Transverse colon (tissue), 4 donors: ENCODE results near the gene CIPC. TPM values are rescaled to one million over a fixed set of nuclear protein-coding genes. Genes with fewer than 3 reads are reported as not detected.
A peak's percentile ranks its signal among the peaks of the same experiment; 100 is the strongest.

ENCODE experiments used
- DNase-seq: peaks from one replicate; pipeline ENCODE4 v3.0.0-alpha.2; 2019
- H3K27ac ChIP-seq, 4 donors: fragments of 200-600 bp; sonication (generic); 2 replicates each; pipeline ENCODE4 v1.5.1; 2016 to 2018; ENCODE audit warnings: inconsistent platforms in 4 of 4
- H3K27me3 ChIP-seq: fragments of 200-600 bp; sonication (generic); 2 replicates; pipeline ENCODE4 v1.5.1; 2017; ENCODE audit warnings: inconsistent platforms
- H3K36me3 ChIP-seq, 4 donors: fragments of 200-600 bp; sonication (generic); 2 replicates each; pipeline ENCODE4 v1.5.1; 2017 to 2019; ENCODE audit warnings: inconsistent platforms in 4 of 4
- H3K4me1 ChIP-seq, 4 donors: fragments of 200-600 bp; sonication (generic); 2 replicates each; pipeline ENCODE4 v1.5.1; 2017 to 2020; ENCODE audit warnings: inconsistent platforms in 4 of 4
- H3K4me3 ChIP-seq, 4 donors: fragments of 200-600 bp; sonication (generic); 1 replicate in 1 of 4; 2 replicates in 3 of 4; pipeline versions ENCODE4 v1.5.1 to v1.6.1; 2017 to 2019; ENCODE audit warnings: inconsistent platforms in 4 of 4
- H3K9me3 ChIP-seq, 2 donors: fragments of 200-600 bp; sonication (generic); 2 replicates each; pipeline ENCODE4 v1.5.1; 2017 to 2019; ENCODE audit warnings: inconsistent platforms in 2 of 2
- EP300 ChIP-seq: sonication (generic); formaldehyde crosslinking; IDR thresholded peaks from one replicate; pipeline ENCODE4 v1.6.1; 2017; ENCODE audit warnings: antibody characterized with exemption, low read depth
- POLR2A ChIP-seq: fragments of 450-650 bp; IDR thresholded peaks from one replicate; pipeline ENCODE4 v1.6.1; 2016; ENCODE audit warnings: antibody characterized with exemption, mild to moderate bottlenecking, moderate library complexity
- POLR2AphosphoS5 ChIP-seq, 3 donors: sonication (generic); formaldehyde crosslinking; IDR thresholded peaks; one replicate each; pipeline ENCODE4 v1.6.1; 2016; ENCODE audit warnings: antibody characterized with exemption in 3 of 3
- WGBS, 2 donors: methylation state at CpG; one replicate each; pipeline ENCODE4 v1.1.5; 2018; ENCODE audit warnings: low coverage in 1 of 2; 5-methylcytosine and 5-hydroxymethylcytosine counted together
- in situ Hi-C, 4 donors: fragments of 200-750 bp; cut with MboI; loops; one replicate each; pipeline versions ENCODE4 v1.15.0 to v1.15.1; 2017; ENCODE audit warnings: low sequenced_read_pairs in 3 of 4, low pct_ligation_motif_present in 1 of 4, low pct_unique_long_range_greater_than_20kb in 1 of 4
- intact Hi-C: fragments of 100-400 bp; cut with DNase I; formaldehyde crosslinking; loops from one replicate; pipeline ENCODE4 v1.15.1; 2023; ENCODE audit warnings: low total_unique reads
- total RNA-seq, 4 donors: library from RNA; depleted of rRNA; stranded (reverse); fragments of >200 nt; gene quantifications; one replicate each; pipeline ENCODE4 v1.1.0, GENCODE V29; 2016
- TF ChIP-seq, protein P1 (sequence below), 5 experiments: fragments of 200-600 bp in 3 of 5; fragments of 450-650 bp in 2 of 5; sonication (generic) in 3 of 5; IDR thresholded peaks; 1 replicate in 2 of 5; 2 replicates in 3 of 5; pipeline ENCODE4 v1.5.1; 2016 to 2017; ENCODE audit warnings: antibody characterized with exemption in 5 of 5, inconsistent platforms in 3 of 5, mild to moderate bottlenecking in 2 of 5, moderate library complexity in 1 of 5

The CIPC gene
- total RNA-seq, 4 donors from 2014 or later = 30.8 to 97.1 (median 67.8) TPM

DNA sequence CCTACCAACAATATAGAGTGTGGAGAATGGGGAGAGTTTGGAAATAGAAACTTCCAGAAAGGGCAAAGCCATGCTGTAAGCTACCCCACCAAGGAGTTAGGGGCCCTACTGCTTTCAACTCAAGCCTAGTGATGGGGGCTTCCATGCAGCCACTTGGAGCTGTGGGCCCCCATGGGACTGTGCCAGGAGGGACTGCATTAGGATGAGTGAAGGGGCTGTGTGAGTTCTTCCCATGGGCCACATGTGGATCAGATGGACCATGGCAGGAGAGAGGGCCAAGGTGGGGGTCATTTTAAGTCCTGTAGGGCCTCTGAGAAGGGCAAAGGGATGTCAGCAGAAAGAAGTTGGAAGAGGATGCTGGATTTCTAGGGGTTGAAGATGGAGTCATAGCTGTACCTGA is 23.1 kb upstream of the CIPC start:
- intact Hi-C loops = no loop called here
- in situ Hi-C loops = no loop called here
- no peaks in the 10 kb centered on the region for H3K36me3 ChIP-seq
- peak overlapping the region; percentile 54 to 86 (median 84) for H3K27ac ChIP-seq
- peaks cover 2 to 27% (median 4%) of the 10 kb centered on the region in 4 donors for H3K4me1 ChIP-seq
- no peak overlapping the region for H3K4me3 ChIP-seq
- TF ChIP-seq, protein P1, sequence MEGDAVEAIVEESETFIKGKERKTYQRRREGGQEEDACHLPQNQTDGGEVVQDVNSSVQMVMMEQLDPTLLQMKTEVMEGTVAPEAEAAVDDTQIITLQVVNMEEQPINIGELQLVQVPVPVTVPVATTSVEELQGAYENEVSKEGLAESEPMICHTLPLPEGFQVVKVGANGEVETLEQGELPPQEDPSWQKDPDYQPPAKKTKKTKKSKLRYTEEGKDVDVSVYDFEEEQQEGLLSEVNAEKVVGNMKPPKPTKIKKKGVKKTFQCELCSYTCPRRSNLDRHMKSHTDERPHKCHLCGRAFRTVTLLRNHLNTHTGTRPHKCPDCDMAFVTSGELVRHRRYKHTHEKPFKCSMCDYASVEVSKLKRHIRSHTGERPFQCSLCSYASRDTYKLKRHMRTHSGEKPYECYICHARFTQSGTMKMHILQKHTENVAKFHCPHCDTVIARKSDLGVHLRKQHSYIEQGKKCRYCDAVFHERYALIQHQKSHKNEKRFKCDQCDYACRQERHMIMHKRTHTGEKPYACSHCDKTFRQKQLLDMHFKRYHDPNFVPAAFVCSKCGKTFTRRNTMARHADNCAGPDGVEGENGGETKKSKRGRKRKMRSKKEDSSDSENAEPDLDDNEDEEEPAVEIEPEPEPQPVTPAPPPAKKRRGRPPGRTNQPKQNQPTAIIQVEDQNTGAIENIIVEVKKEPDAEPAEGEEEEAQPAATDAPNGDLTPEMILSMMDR (IDR thresholded peaks at IDR 0.05) = no peak
- TF ChIP-seq POLR2AphosphoS5 (IDR thresholded peaks at IDR 0.05) = no peak
- no peak for TF ChIP-seq POLR2A
- no peak for TF ChIP-seq EP300
- no peaks in the 10 kb centered on the region for H3K9me3 ChIP-seq
- no peak for DNase-seq
- H3K27me3 ChIP-seq = no peaks in the 10 kb centered on the region

DNA sequence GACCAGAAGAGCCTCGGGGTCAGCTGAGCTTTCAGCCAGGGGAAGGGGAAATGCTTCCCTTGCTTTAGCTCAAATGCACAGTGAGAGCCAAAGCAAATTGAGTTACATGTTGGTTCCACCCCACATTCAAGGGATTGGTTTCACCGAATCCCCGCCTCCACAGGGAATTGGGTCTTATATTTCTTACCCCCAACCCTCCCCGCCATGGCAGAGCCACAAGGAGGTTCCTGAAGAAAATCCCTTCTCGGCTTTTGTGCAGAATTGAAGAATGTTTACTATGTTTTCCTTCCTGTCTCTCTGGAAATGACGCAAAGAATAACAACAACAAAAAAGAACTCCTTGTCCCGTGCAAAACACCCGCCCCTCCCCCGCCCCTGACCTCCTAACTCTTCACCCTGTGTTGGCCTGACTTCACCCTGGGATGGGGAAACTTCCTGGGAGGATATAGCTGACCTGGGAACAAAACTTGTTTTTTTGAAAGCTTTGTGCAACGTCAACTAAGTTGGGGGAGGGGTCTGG is 21.9 kb upstream of the CIPC start:
- peak overlapping the region in 1 of 4 donors; percentile 8 for H3K4me3 ChIP-seq
- WGBS, 2 donors = 61 to 62% methylated on average over 6 to 10 of the region's 10 CpGs

DNA sequence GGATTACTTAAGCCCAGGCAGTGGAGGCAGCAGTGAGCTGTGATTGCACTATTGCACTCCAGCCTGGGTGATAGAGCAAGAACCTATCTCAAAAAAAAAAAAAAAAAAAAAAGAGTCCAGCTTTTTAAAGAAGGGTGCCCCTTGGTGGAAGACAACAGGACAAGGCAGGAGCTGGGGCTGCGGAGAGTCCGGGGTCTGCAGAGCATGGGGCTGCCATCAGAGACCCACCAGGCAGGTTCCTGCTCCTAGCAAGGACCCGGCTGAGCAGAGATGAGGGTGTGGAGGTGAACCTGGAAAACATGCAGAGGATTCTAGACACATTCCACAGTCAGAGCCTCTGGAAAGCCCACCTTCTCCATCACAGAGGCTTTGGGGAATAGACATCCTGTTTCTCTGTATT is 21.0 kb upstream of the CIPC start:
- intact Hi-C loops = no loop called here
- in situ Hi-C loops = no loop called here
- TF ChIP-seq EP300 (no peak), POLR2AphosphoS5 (IDR thresholded peaks at IDR 0.05) (no peak), POLR2A (no peak)
- TF ChIP-seq, protein P1 (IDR thresholded peaks at IDR 0.05) = no peak
- peaks cover 0 to 19% (median 1%) of the 10 kb centered on the region in 4 donors for H3K4me1 ChIP-seq
- WGBS, 2 donors = 90 to 96% methylated on average over 3 of the region's 3 CpGs
- no peaks in the 10 kb centered on the region for H3K27me3 ChIP-seq
- no peak for DNase-seq
- H3K9me3 ChIP-seq = no peaks in the 10 kb centered on the region
- peak overlapping the region; percentile 67 to 81 (median 77) for H3K27ac ChIP-seq
- H3K36me3 ChIP-seq = no peaks in the 10 kb centered on the region
- no peak overlapping the region for H3K4me3 ChIP-seq

More for the DNA sequence above, 21.9 kb upstream of the CIPC start:
- intact Hi-C loops (no loop called here), in situ Hi-C loops (no loop called here)
- Histone ChIP-seq H3K4me1 (peaks cover 0 to 19% (median 1%) of the 10 kb centered on the region in 4 donors), H3K27me3 (no peaks in the 10 kb centered on the region), H3K36me3 (no peaks in the 10 kb centered on the region), H3K27ac (peak overlapping the region; percentile 67 to 86 (median 84)), H3K9me3 (no peaks in the 10 kb centered on the region)
- TF ChIP-seq EP300 (peak; percentile 92), POLR2A (peak; percentile 61), POLR2AphosphoS5 (IDR thresholded peaks at IDR 0.05) (peak in 2 of 3 donors; percentile 70 to 77)
- TF ChIP-seq, protein P1 (IDR thresholded peaks at IDR 0.05) = no peak
- peak; percentile 65 for DNase-seq

DNA sequence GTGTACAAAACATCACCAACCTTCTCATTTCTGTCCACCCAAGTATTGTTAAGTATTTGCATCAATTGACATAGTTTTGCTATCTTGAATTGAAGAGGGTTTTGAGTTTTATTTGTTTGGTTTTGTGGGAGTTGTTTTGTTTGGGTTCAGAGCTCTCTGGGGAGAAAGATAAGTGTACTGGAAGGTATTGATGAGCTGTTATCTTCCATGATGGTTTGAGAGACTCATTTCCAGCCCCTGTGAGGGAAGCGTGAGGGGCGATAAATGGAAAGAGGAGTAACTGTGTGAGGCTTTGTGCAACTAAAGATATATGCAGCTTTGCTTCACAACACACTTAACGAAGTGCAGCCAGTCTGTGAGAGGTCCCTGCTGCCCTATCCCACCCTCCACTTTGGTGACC is 15.7 kb upstream of the CIPC start:
- Histone ChIP-seq H3K27me3 (no peaks in the 10 kb centered on the region), H3K4me1 (peaks cover 0 to 4% (median 0%) of the 10 kb centered on the region in 4 donors), H3K36me3 (no peaks in the 10 kb centered on the region), H3K9me3 (no peaks in the 10 kb centered on the region), H3K27ac (no peak overlapping the region), H3K4me3 (no peak overlapping the region)
- no peak for TF ChIP-seq POLR2AphosphoS5 (IDR thresholded peaks at IDR 0.05)
- TF ChIP-seq EP300 = no peak
- no peak for TF ChIP-seq POLR2A
- TF ChIP-seq, protein P1 (IDR thresholded peaks at IDR 0.05) = no peak
- intact Hi-C loops = no loop called here
- in situ Hi-C loops = no loop called here
- WGBS, 2 donors = 84 to 100% methylated on average over 3 of the region's 3 CpGs
- DNase-seq = no peak
